Transverse colon (tissue), 4 donors: Measurements from ENCODE around the gene TRAPPC10.

ENCODE experiments used
- CTCF ChIP-seq, 5 experiments: fragments of 200-600 bp in 3 of 5; fragments of 450-650 bp in 2 of 5; sonication (generic) in 3 of 5; IDR thresholded peaks; 1 replicate in 2 of 5; 2 replicates in 3 of 5; pipeline ENCODE4 v1.5.1; 2016 to 2017; ENCODE audit warnings: antibody characterized with exemption in 5 of 5, inconsistent platforms in 3 of 5, mild to moderate bottlenecking in 2 of 5, moderate library complexity in 1 of 5
- POLR2A ChIP-seq: fragments of 450-650 bp; IDR thresholded peaks from one replicate; pipeline ENCODE4 v1.6.1; 2016; ENCODE audit warnings: antibody characterized with exemption, mild to moderate bottlenecking, moderate library complexity
- POLR2AphosphoS5 ChIP-seq, 3 donors: sonication (generic); formaldehyde crosslinking; IDR thresholded peaks; one replicate each; pipeline ENCODE4 v1.6.1; 2016; ENCODE audit warnings: antibody characterized with exemption in 3 of 3

- TF ChIP-seq CTCF (IDR thresholded peaks at IDR 0.05) (no peak), POLR2A (peak; percentile 55), POLR2AphosphoS5 (IDR thresholded peaks at IDR 0.05) (peak in 2 of 3 donors; percentile 65 to 71)
Observed at GRCh38 chr21:44088401-44088780, 76.3 kb downstream of the TRAPPC10 start.
